Jurkat, Clone E6-1 (cell line): Measurements from ENCODE around the gene TRMT61A.
"Not testable (repeated sequence)": the region's sequence is repeated elsewhere in the genome, so short reads cannot be mapped to it uniquely, and the experiment has no call there.

Experiments used
- DNase-seq: peaks from one replicate; pipeline ENCODE4 v3.0.0-alpha.2; 2011; ENCODE audit warnings: low read depth, low spot score
- H3K4me3 ChIP-seq: 2 replicates; pipeline ENCODE4 v1.5.1; 2011; ENCODE audit warnings: mild to moderate bottlenecking, low read length, control low read depth, moderate library complexity

Gene TRMT61A

GRCh38 chr14:103507751-103508150, 21.2 kb upstream of the TRMT61A start:
- DNase-seq = no peak
- H3K4me3 ChIP-seq = no peak overlapping the region

GRCh38 chr14:103508521-103509329, 20.3 kb upstream of the TRMT61A start:
- DNase-seq = no peak
- no peak overlapping the region for H3K4me3 ChIP-seq

- no peak overlapping the region for H3K4me3 ChIP-seq
- no peak for DNase-seq
Measured at GRCh38 chr14:103509864-103510723, 18.9 kb upstream of the TRMT61A start.

- DNase-seq = no peak
- H3K4me3 ChIP-seq = no peak overlapping the region
Measured at GRCh38 chr14:103510724-103511693, 18.0 kb upstream of the TRMT61A start.

- DNase-seq, H3K4me3 ChIP-seq: not testable (repeated sequence)
Measured at GRCh38 chr14:103512180-103512579, 16.8 kb upstream of the TRMT61A start.

- peak; percentile 21 for DNase-seq
Measured at GRCh38 chr14:103512701-103513611, 16.0 kb upstream of the TRMT61A start.

GRCh38 chr14:103514596-103515421, 14.2 kb upstream of the TRMT61A start:
- H3K4me3 ChIP-seq = no peak overlapping the region
- peak; percentile 67 for DNase-seq

More at GRCh38 chr14:103512701-103513611, 16.0 kb upstream of the TRMT61A start:
- H3K4me3 ChIP-seq = no peak overlapping the region

- DNase-seq = no peak
- H3K4me3 ChIP-seq = no peak overlapping the region
Measured at GRCh38 chr14:103516426-103517173, 12.4 kb upstream of the TRMT61A start.

- no peak for DNase-seq
- H3K4me3 ChIP-seq = no peak overlapping the region
Measured at GRCh38 chr14:103517174-103517566, 11.8 kb upstream of the TRMT61A start.

GRCh38 chr14:103517721-103518421, 11.1 kb upstream of the TRMT61A start:
- H3K4me3 ChIP-seq = no peak overlapping the region
- no peak for DNase-seq

- DNase-seq = no peak
- no peak overlapping the region for H3K4me3 ChIP-seq
Measured at GRCh38 chr14:103518422-103519042, 10.5 kb upstream of the TRMT61A start.

GRCh38 chr14:103519043-103519836, 9.8 kb upstream of the TRMT61A start:
- H3K4me3 ChIP-seq = no peak overlapping the region
- DNase-seq = no peak

- no peak for DNase-seq
- H3K4me3 ChIP-seq = no peak overlapping the region
Measured at GRCh38 chr14:103519837-103520212, 9.2 kb upstream of the TRMT61A start.

GRCh38 chr14:103520269-103520656, 8.7 kb upstream of the TRMT61A start:
- DNase-seq = no peak
- H3K4me3 ChIP-seq = peak overlapping the region; percentile 56; the same call in 1 of the 2 replicates
